NB4 (cell line): ENCODE data around the gene IFT81.

Experiments
- DNase-seq: peaks from one replicate; pipeline ENCODE4 v3.0.0; 2010; ENCODE audit warnings: low read depth
- H3K4me3 ChIP-seq: one replicate; pipeline ENCODE4 v1.5.1; 2011; ENCODE audit warnings: mild to moderate bottlenecking, low read depth, low read length, moderate library complexity
- MYC ChIP-seq: IDR thresholded peaks from 2 replicates; pipeline ENCODE4 v1.6.1; 2011; ENCODE audit warnings: low read depth, low read length
- POLR2A ChIP-seq: IDR thresholded peaks from 2 replicates; pipeline ENCODE4 v1.6.1; 2011; ENCODE audit warnings: mild to moderate bottlenecking; ENCODE audit not compliant: insufficient read length; ENCODE audit errors: extremely low read depth
- TF ChIP-seq, protein P1 (sequence below): IDR thresholded peaks from one replicate; pipeline ENCODE4 v1.5.1; 2012; ENCODE audit warnings: low read depth, low read length
- TF ChIP-seq, protein P2 (sequence below): IDR thresholded peaks from 2 replicates; pipeline ENCODE4 v1.6.1; 2011; ENCODE audit warnings: low read depth, low read length

IFT81 gene

DNA sequence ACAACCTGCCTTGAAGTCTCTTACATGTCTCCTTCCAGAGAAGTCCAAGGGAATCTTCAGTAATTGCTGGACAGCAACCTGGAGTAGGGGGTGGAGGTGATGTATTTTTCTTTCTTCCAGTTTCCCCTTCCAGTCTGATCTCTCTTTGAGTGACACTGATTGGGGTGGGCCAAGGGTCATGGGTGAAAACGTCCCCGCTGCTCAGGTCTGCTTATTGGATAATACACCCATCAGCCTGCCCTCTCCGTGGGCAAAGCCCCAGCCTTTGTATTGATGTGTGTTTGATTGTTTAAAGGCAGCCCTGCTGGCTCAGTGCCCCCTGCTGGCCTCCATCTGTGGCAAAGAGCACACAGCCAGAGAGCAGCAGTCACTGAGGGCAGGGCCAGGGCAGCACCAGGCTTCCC lies 121.2 kb downstream of the IFT81 start:
- H3K4me3 ChIP-seq: no peak overlapping the region
- no peak for TF ChIP-seq MYC
- TF ChIP-seq, protein P1, sequence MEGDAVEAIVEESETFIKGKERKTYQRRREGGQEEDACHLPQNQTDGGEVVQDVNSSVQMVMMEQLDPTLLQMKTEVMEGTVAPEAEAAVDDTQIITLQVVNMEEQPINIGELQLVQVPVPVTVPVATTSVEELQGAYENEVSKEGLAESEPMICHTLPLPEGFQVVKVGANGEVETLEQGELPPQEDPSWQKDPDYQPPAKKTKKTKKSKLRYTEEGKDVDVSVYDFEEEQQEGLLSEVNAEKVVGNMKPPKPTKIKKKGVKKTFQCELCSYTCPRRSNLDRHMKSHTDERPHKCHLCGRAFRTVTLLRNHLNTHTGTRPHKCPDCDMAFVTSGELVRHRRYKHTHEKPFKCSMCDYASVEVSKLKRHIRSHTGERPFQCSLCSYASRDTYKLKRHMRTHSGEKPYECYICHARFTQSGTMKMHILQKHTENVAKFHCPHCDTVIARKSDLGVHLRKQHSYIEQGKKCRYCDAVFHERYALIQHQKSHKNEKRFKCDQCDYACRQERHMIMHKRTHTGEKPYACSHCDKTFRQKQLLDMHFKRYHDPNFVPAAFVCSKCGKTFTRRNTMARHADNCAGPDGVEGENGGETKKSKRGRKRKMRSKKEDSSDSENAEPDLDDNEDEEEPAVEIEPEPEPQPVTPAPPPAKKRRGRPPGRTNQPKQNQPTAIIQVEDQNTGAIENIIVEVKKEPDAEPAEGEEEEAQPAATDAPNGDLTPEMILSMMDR: peak; percentile 93
- peak; percentile 68 for DNase-seq

DNA sequence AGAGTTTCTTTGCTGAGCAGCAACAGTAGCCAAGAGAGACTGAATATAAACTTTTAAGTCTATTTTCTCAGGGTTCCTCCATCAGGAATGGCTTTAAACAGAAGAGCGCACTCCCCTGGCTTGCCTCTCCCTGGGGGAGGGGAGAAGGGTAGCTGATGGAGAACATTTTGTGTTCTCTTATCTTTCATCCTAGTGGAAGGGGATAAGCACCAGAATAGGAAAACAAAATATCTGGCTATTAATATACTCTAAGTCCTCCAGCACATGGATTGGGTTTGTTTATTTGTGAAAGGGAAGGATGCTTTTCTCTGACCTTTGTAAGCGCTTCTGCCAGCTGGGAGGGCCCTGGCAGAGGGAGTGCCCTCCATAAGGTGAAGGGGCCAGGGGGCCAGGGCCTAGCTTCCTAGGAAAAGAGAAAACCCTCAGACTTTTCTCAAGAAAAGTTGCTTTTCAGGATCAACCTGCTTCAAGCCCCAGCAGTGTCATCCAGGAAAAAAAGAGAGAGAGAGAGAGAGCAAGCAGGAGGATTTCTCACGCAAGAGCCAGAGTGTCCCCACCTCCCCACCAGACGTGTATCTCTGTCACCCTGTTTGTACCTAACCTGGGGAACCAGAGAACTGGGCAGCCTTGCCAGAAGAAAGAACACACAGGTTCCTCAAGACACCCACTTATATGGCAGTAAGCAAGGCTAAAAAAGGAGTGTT lies 122.6 kb downstream of the IFT81 start:
- no peak overlapping the region for H3K4me3 ChIP-seq
- no peak for DNase-seq
- TF ChIP-seq MYC (no peak), POLR2A (no peak)
- TF ChIP-seq, protein P2, sequence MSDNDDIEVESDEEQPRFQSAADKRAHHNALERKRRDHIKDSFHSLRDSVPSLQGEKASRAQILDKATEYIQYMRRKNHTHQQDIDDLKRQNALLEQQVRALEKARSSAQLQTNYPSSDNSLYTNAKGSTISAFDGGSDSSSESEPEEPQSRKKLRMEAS: no peak
- TF ChIP-seq, protein P1: no peak

DNA sequence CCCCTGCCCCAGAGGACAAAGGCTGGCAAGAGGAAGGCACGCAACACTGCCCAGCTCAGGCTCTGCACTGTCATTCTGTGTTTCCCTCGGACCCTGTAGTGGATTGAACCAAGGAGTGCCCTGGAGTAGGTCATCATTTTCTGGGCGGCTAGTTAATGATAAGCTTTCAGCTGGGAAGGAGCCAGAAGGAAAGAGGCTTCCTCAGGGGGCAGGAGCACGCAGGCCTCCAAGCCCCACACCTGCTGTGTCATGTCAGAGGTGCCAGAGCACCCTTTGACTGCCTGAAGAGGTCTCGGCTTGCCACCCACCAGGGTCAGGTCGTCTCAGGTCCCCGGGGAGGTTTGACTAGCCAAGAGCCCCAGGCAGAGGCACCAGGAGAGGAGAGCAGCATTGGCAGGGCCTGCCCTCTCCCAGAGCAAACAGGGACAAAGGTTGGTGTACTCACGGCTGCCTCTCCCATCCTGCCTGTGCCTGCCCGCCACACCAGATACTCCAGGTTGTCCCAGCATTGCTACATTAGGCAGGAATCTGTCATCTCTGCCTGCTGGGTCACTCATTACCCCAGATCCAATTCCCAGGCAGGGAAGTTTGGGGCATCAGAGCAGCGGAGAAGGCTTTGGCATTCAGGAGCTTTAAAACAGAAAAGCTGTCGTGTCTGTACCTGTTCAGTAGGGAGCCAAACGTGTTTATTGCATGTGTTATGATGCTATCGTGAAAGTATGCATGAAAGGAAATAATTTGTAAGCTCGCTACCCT lies 123.4 kb downstream of the IFT81 start:
- TF ChIP-seq, protein P1: no peak
- TF ChIP-seq, protein P2: no peak
- TF ChIP-seq POLR2A (no peak), MYC (no peak)
- H3K4me3 ChIP-seq: no peak overlapping the region
- no peak for DNase-seq

DNA sequence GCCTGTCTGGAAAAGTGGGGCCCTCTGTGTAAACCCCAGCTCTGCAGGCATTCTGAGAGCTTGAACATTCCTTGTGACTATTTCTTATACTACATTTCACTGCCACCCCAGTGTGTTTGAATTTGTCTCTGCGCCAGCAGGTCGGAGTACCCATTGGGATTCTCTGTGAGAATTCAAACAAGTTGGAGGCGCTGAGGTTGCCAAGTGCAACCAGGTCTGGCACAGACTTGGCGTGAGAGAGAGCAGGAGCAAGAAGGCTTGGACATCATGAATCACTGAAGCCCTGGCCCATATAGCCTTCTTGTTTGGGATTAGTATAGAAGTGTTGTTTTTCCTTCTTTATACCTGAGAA lies 123.9 kb downstream of the IFT81 start:
- H3K4me3 ChIP-seq: no peak overlapping the region
- DNase-seq: no peak
- TF ChIP-seq, protein P1: no peak
- TF ChIP-seq POLR2A (no peak), MYC (no peak)
- TF ChIP-seq, protein P2: no peak

DNA sequence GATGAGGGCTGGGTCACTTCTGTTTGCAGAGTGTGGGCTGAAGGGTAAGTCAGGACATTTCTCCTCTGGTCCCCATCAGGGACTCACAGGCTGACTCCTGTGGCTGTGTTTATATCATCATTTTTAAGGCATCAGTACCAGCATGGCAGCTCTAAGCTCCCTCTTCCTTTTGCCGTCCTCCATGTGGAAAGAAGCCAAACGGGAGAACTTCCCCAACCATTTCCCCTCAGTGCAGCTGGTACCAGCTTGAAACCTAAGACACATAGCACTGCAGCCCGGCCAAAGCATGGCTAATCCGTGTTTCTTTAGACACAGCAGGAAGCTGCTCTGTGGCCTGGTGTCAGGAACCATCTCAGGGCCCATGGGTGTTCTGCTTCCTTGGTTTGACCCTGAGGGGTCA lies 124.9 kb downstream of the IFT81 start:
- TF ChIP-seq MYC: no peak
- TF ChIP-seq, protein P2: no peak
- no peak for TF ChIP-seq POLR2A
- TF ChIP-seq, protein P1: no peak
- no peak for DNase-seq
- no peak overlapping the region for H3K4me3 ChIP-seq

DNA sequence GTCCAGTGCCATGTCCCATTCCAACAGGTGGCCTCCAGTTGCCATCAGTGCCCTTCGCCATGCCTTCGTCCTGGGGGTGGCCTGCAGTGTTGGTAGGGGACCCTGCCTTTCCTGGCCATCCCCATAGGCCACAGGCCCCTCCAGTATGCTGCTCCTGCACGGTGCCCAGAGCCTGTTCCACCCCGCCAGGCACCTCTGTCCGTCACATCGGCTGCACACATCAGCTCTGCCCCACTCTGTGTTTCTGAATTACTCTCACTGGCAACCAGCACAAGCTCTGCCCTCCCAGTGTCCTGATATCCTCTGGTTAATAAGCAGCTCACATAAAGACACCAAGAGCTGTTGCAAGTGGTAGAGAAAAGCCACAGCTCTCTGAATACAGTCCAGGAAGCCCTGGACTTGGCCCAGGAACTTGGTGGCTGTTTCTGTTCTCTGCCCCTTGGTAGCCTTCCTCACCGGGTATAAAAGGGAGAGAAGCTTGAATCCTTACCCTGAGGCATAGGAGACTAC lies 125.6 kb downstream of the IFT81 start:
- no peak for DNase-seq
- no peak overlapping the region for H3K4me3 ChIP-seq
- TF ChIP-seq, protein P2: no peak
- TF ChIP-seq, protein P1: no peak
- no peak for TF ChIP-seq MYC
- TF ChIP-seq POLR2A: no peak
